ENCODE data around the gene HES1.

- TF ChIP-seq SIN3A (IDR thresholded peaks at IDR 0.05; ENCODE audit: borderline replicate concordance, insufficient read depth, low read length) (no peak), POLR2AphosphoS5 (IDR thresholded peaks at IDR 0.05; ENCODE audit: low read depth, low read length) (no peak)
Observed at GRCh38 chr3:194126790-194127189, 9.2 kb upstream of the HES1 start.
